Loucy (cell line): Measurements from ENCODE around the gene COA5.

Experiments
- EZH2phosphoT487 ChIP-seq: fragments of 200-600 bp; IDR thresholded peaks from 2 replicates; pipeline ENCODE4 v1.6.1; 2018; ENCODE audit warnings: antibody characterized with exemption, mild to moderate bottlenecking, moderate library complexity, borderline replicate concordance
- TF ChIP-seq, protein P1 (sequence below): fragments of 200-600 bp; sonication (generic); conservative IDR thresholded peaks from 2 replicates; pipeline ENCODE4 v1.5.1; 2014; ENCODE audit warnings: mild to moderate bottlenecking, antibody characterized with exemption, low read length

GRCh38 chr2:98580656-98581284, 27.5 kb downstream of the COA5 start:
- TF ChIP-seq, protein P1, sequence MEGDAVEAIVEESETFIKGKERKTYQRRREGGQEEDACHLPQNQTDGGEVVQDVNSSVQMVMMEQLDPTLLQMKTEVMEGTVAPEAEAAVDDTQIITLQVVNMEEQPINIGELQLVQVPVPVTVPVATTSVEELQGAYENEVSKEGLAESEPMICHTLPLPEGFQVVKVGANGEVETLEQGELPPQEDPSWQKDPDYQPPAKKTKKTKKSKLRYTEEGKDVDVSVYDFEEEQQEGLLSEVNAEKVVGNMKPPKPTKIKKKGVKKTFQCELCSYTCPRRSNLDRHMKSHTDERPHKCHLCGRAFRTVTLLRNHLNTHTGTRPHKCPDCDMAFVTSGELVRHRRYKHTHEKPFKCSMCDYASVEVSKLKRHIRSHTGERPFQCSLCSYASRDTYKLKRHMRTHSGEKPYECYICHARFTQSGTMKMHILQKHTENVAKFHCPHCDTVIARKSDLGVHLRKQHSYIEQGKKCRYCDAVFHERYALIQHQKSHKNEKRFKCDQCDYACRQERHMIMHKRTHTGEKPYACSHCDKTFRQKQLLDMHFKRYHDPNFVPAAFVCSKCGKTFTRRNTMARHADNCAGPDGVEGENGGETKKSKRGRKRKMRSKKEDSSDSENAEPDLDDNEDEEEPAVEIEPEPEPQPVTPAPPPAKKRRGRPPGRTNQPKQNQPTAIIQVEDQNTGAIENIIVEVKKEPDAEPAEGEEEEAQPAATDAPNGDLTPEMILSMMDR = no peak; the same call in 1 of the 2 replicates
- TF ChIP-seq EZH2phosphoT487 = no peak
